Esophagus muscularis mucosa (tissue), 4 donors: ENCODE results near the gene REV1. TPM values are rescaled to one million over a fixed set of nuclear protein-coding genes. Genes with fewer than 3 reads are reported as not detected.
A peak's percentile ranks its signal among the peaks of the same experiment; 100 is the strongest.

ENCODE experiments used
- DNase-seq: peaks from one replicate; pipeline ENCODE4 v3.0.0-alpha.2; 2017; ENCODE audit errors: extremely low spot score
- H3K27ac ChIP-seq, 4 donors: fragments of 200-600 bp; sonication (generic); replicated peaks in 1 of 4; 1 replicate in 3 of 4; 2 replicates in 1 of 4; pipeline ENCODE4 v1.5.1; 2016 to 2019; ENCODE audit warnings: mild to moderate bottlenecking in 1 of 4
- H3K27me3 ChIP-seq, 4 donors: fragments of 200-600 bp; sonication (generic); one replicate each; pipeline versions ENCODE4 v1.5.1 to v1.6.0; 2016 to 2019
- H3K36me3 ChIP-seq, 4 donors: fragments of 200-600 bp; sonication (generic); one replicate each; pipeline ENCODE4 v1.5.1; 2016 to 2019
- H3K4me1 ChIP-seq, 4 donors: fragments of 200-600 bp; sonication (generic); one replicate each; pipeline ENCODE4 v1.5.1; 2016 to 2019
- H3K4me3 ChIP-seq, 4 donors: fragments of 200-600 bp; sonication (generic); 1 replicate in 2 of 4; 2 replicates in 2 of 4; pipeline ENCODE4 v1.5.1; 2016 to 2019; ENCODE audit warnings: mild to moderate bottlenecking in 4 of 4, moderate library complexity in 1 of 4
- H3K9me3 ChIP-seq, 4 donors: fragments of 200-600 bp; sonication (generic); 1 replicate in 3 of 4; 2 replicates in 1 of 4; pipeline ENCODE4 v1.5.1; 2016 to 2019
- CTCF ChIP-seq, 3 experiments: fragments of 200-600 bp in 2 of 3; fragments of 450-650 bp in 1 of 3; sonication (generic) in 2 of 3; IDR thresholded peaks; one replicate each; pipeline ENCODE4 v1.5.1; 2017 to 2019; ENCODE audit warnings: antibody characterized with exemption in 3 of 3, mild to moderate bottlenecking in 2 of 3, moderate library complexity in 1 of 3
- EP300 ChIP-seq: sonication (generic); formaldehyde crosslinking; IDR thresholded peaks from one replicate; pipeline ENCODE4 v1.6.1; 2017; ENCODE audit warnings: antibody characterized with exemption
- POLR2A ChIP-seq: fragments of 450-650 bp; IDR thresholded peaks from one replicate; pipeline ENCODE4 v1.6.1; 2017; ENCODE audit warnings: antibody characterized with exemption, moderate library complexity, mild to moderate bottlenecking, low read depth
- POLR2AphosphoS5 ChIP-seq, 2 donors: sonication (generic); formaldehyde crosslinking; IDR thresholded peaks; one replicate each; pipeline ENCODE4 v1.6.1; 2017; ENCODE audit warnings: antibody characterized with exemption in 2 of 2
- WGBS: methylation state at CpG from one replicate; pipeline ENCODE4 v1.1.5; 2018; 5-methylcytosine and 5-hydroxymethylcytosine counted together
- intact Hi-C: fragments of 100-400 bp; cut with DNase I; formaldehyde crosslinking; loops from one replicate; pipeline ENCODE4 v1.15.1; 2023
- total RNA-seq, 4 donors: library from RNA; depleted of rRNA; stranded (reverse); fragments of >200 nt; gene quantifications; one replicate each; pipeline versions ENCODE4 v1.1.0 to v1.2.1, GENCODE V29; 2016

The REV1 gene
- total RNA-seq, 4 donors from 2014 or later, result 26.7 to 47.7 (median 31.4) TPM

- no peaks in the 10 kb centered on the region for H3K36me3 ChIP-seq
- no peak overlapping the region for H3K27ac ChIP-seq
- H3K4me1 ChIP-seq, result peaks cover 8 to 9% (median 9%) of the 10 kb centered on the region in 4 donors
- peaks cover 0 to 4% (median 0%) of the 10 kb centered on the region in 4 donors for H3K27me3 ChIP-seq
- intact Hi-C loops, result no loop called here
- no peak overlapping the region for H3K4me3 ChIP-seq
- peak; percentile 80 for DNase-seq
- 89% methylated on average over 4 of the region's 4 CpGs for WGBS
- TF ChIP-seq POLR2AphosphoS5 (IDR thresholded peaks at IDR 0.05) (no peak), EP300 (no peak), CTCF (IDR thresholded peaks at IDR 0.05) (no peak), POLR2A (no peak)
- no peaks in the 10 kb centered on the region for H3K9me3 ChIP-seq
These were observed 5.5 kb upstream of the REV1 start for GRCh38 chr2:99495115-99495860.

GRCh38 chr2:99492721-99493120 lies 2.9 kb upstream of the REV1 start:
- H3K4me1 ChIP-seq, result peaks cover 8 to 21% (median 13%) of the 10 kb centered on the region in 4 donors
- TF ChIP-seq POLR2AphosphoS5 (IDR thresholded peaks at IDR 0.05) (no peak), EP300 (no peak), POLR2A (no peak), CTCF (IDR thresholded peaks at IDR 0.05) (no peak)
- H3K27me3 ChIP-seq, result no peaks in the 10 kb centered on the region
- intact Hi-C loops, result loop anchor here (5.0 kb wide), 1 partner anchor 60 kb away; no protein-coding TSS in a partner anchor
- no peaks in the 10 kb centered on the region for H3K9me3 ChIP-seq
- peak; percentile 29 for DNase-seq
- H3K4me3 ChIP-seq, result no peak overlapping the region
- no peak overlapping the region for H3K27ac ChIP-seq
- H3K36me3 ChIP-seq, result no peaks in the 10 kb centered on the region

- Histone ChIP-seq H3K27ac (peak overlapping the region; percentile 97 to 99 (median 99)), H3K36me3 (no peaks in the 10 kb centered on the region), H3K4me3 (peak overlapping the region; percentile 88 to 97 (median 94)), H3K4me1 (peaks cover 16 to 40% (median 25%) of the 10 kb centered on the region in 4 donors), H3K9me3 (no peaks in the 10 kb centered on the region), H3K27me3 (no peaks in the 10 kb centered on the region)
- WGBS, result 40% methylated on average over 30 of the region's 31 CpGs
- no peak for DNase-seq
- no peak for TF ChIP-seq CTCF (IDR thresholded peaks at IDR 0.05)
- TF ChIP-seq POLR2A, result no peak
- no peak for TF ChIP-seq EP300
- TF ChIP-seq POLR2AphosphoS5 (IDR thresholded peaks at IDR 0.05), result no peak
- intact Hi-C loops, result loop anchor here (2.0 to 5.0 kb wide), 2 partner anchors 59 to 154 kb away; partner anchors contain the start of genes EIF5B and TXNDC9
These were observed 1.0 kb upstream of the REV1 start for GRCh38 chr2:99490623-99491461.

GRCh38 chr2:99489063-99489760 lies 605 bp downstream of the REV1 start:
- no peaks in the 10 kb centered on the region for H3K36me3 ChIP-seq
- intact Hi-C loops, result no loop called here
- under 1% methylated on average over 18 of the region's 95 CpGs for WGBS
- peak overlapping the region; percentile 88 to 97 (median 94) for H3K4me3 ChIP-seq
- peak overlapping the region; percentile 97 to 99 (median 99) for H3K27ac ChIP-seq
- TF ChIP-seq POLR2AphosphoS5 (IDR thresholded peaks at IDR 0.05) (peak in 1 of 2 donors; percentile 17), EP300 (no peak)
- no peaks in the 10 kb centered on the region for H3K27me3 ChIP-seq
- peaks cover 29 to 56% (median 40%) of the 10 kb centered on the region in 4 donors for H3K4me1 ChIP-seq
- no peaks in the 10 kb centered on the region for H3K9me3 ChIP-seq
- DNase-seq, result peak; percentile 92
